Astrocyte (in vitro differentiated cells and primary cell): ENCODE data around the gene SKIL.

Experiments used
- EZH2 ChIP-seq: IDR thresholded peaks from 2 replicates; pipeline ENCODE4 v1.6.1; 2012; ENCODE audit warnings: mild to moderate bottlenecking, low read length, inconsistent platforms; ENCODE audit not compliant: insufficient read depth
- TF ChIP-seq, protein P1 (sequence below): IDR thresholded peaks from 2 replicates; pipeline ENCODE4 v1.5.1; 2011; ENCODE audit warnings: low read depth, mild to moderate bottlenecking, inconsistent platforms, low read length, moderate library complexity; ENCODE audit not compliant: insufficient read depth

DNA sequence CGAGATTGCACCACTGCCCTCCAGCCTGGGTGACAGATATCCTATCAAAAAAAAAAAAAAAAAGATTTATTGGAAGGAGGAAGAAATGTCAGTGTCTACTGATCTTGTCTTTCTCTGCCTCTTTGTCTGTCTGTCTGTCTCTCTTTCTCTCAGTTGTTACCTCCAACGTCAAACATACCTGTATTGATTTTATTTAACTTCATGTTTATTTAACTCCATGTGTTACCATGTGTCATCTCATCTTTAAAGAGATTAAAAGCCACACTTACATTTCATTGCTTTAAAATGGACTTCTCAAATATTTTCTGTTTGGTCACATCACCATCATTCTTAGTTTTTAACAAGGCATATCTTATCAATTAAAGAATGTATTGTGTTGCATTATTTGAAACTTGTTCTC, 70.6 kb downstream of the SKIL start:
- TF ChIP-seq, protein P1, sequence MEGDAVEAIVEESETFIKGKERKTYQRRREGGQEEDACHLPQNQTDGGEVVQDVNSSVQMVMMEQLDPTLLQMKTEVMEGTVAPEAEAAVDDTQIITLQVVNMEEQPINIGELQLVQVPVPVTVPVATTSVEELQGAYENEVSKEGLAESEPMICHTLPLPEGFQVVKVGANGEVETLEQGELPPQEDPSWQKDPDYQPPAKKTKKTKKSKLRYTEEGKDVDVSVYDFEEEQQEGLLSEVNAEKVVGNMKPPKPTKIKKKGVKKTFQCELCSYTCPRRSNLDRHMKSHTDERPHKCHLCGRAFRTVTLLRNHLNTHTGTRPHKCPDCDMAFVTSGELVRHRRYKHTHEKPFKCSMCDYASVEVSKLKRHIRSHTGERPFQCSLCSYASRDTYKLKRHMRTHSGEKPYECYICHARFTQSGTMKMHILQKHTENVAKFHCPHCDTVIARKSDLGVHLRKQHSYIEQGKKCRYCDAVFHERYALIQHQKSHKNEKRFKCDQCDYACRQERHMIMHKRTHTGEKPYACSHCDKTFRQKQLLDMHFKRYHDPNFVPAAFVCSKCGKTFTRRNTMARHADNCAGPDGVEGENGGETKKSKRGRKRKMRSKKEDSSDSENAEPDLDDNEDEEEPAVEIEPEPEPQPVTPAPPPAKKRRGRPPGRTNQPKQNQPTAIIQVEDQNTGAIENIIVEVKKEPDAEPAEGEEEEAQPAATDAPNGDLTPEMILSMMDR, result no peak
- TF ChIP-seq EZH2, result no peak
